ENCODE measurements around the gene FSTL3.

- no peak for TF ChIP-seq CTCF (IDR thresholded peaks at IDR 0.05 in 4 of 5, conservative IDR thresholded peaks at IDR 0.05 in 1 of 5)
- TF ChIP-seq POLR2A (IDR thresholded peaks at IDR 0.05): no peak
Observed at GRCh38 chr19:676007-676338, 219 bp upstream of the FSTL3 start.
